Trophoblast cell (in vitro differentiated cells and primary cell): ENCODE results near the gene CRAMP1.

Source experiments
- DNase-seq, 2 donors: peaks; one replicate each; pipeline ENCODE4 v3.0.0-alpha.2; 2016
- H2AFZ ChIP-seq: 2 replicates; pipeline ENCODE4 v1.6.1; 2013; ENCODE audit warnings: low read length, moderate library complexity, mild to moderate bottlenecking; ENCODE audit not compliant: insufficient read depth, poor library complexity
- H2AK5ac ChIP-seq: 2 replicates; pipeline ENCODE4 v1.6.1; 2013; ENCODE audit warnings: mild to moderate bottlenecking, low read length
- H2BK120ac ChIP-seq: 2 replicates; pipeline ENCODE4 v1.6.1; 2013; ENCODE audit warnings: low read length, mild to moderate bottlenecking, moderate library complexity; ENCODE audit not compliant: insufficient read depth, poor library complexity
- H2BK12ac ChIP-seq: 2 replicates; pipeline ENCODE4 v1.6.1; 2013; ENCODE audit warnings: mild to moderate bottlenecking, low read length, moderate library complexity
- H2BK5ac ChIP-seq: 2 replicates; pipeline ENCODE4 v1.6.1; 2013; ENCODE audit warnings: low read length, low read depth, moderate library complexity, mild to moderate bottlenecking; ENCODE audit not compliant: poor library complexity
- H3K14ac ChIP-seq: 2 replicates; pipeline ENCODE4 v1.6.1; 2013; ENCODE audit warnings: mild to moderate bottlenecking, low read length
- H3K18ac ChIP-seq: 2 replicates; pipeline ENCODE4 v1.6.1; 2013; ENCODE audit warnings: mild to moderate bottlenecking, low read length
- H3K23ac ChIP-seq: 2 replicates; pipeline ENCODE4 v1.6.1; 2013; ENCODE audit warnings: low read length
- H3K27ac ChIP-seq: 2 replicates; pipeline ENCODE4 v1.5.1; 2013; ENCODE audit warnings: low read depth, mild to moderate bottlenecking, inconsistent platforms, low read length, moderate library complexity
- H3K27me3 ChIP-seq: 2 replicates; pipeline ENCODE4 v1.6.1; 2013; ENCODE audit warnings: inconsistent platforms, mild to moderate bottlenecking, low read length, moderate library complexity; ENCODE audit not compliant: insufficient read depth
- H3K36me3 ChIP-seq, 2 experiments: 1 replicate in 1 of 2; 2 replicates in 1 of 2; pipeline ENCODE4 v1.6.1; 2013; ENCODE audit warnings: low read length in 2 of 2, mild to moderate bottlenecking in 2 of 2, moderate library complexity in 1 of 2; ENCODE audit not compliant: insufficient read depth in 2 of 2, control insufficient read depth in 1 of 2
- H3K4ac ChIP-seq: 2 replicates; pipeline ENCODE4 v1.6.1; 2013; ENCODE audit warnings: low read depth, mild to moderate bottlenecking, low read length, moderate library complexity
- H3K4me1 ChIP-seq, 2 experiments: 1 replicate in 1 of 2; 2 replicates in 1 of 2; pipeline ENCODE4 v1.6.1; 2013; ENCODE audit warnings: low read length in 2 of 2, mild to moderate bottlenecking in 2 of 2, moderate library complexity in 1 of 2; ENCODE audit not compliant: insufficient read depth in 2 of 2, control insufficient read depth in 1 of 2
- H3K4me2 ChIP-seq: 2 replicates; pipeline ENCODE4 v1.6.1; 2013; ENCODE audit warnings: inconsistent platforms, mild to moderate bottlenecking, low read length, moderate library complexity
- H3K4me3 ChIP-seq: 2 replicates; pipeline ENCODE4 v1.5.1; 2013; ENCODE audit warnings: mild to moderate bottlenecking, low read depth, low read length, inconsistent platforms
- H3K79me1 ChIP-seq: one replicate; pipeline ENCODE4 v1.6.1; 2013; ENCODE audit warnings: low read length
- H3K79me2 ChIP-seq: 2 replicates; pipeline ENCODE4 v1.6.1; 2013; ENCODE audit warnings: low read length, mild to moderate bottlenecking; ENCODE audit not compliant: control insufficient read depth, insufficient read depth, poor library complexity
- H3K9ac ChIP-seq: 2 replicates; pipeline ENCODE4 v1.6.1; 2013; ENCODE audit warnings: mild to moderate bottlenecking, low read length
- H3K9me3 ChIP-seq: 2 replicates; pipeline ENCODE4 v1.6.1; 2013; ENCODE audit warnings: low read depth, mild to moderate bottlenecking, control low read depth, inconsistent platforms, low read length; ENCODE audit not compliant: insufficient read depth
- H4K12ac ChIP-seq: 2 replicates; pipeline ENCODE4 v1.6.1; 2013; ENCODE audit warnings: low read depth, mild to moderate bottlenecking, low read length, moderate library complexity
- H4K8ac ChIP-seq: 2 replicates; pipeline ENCODE4 v1.6.1; 2013; ENCODE audit warnings: low read depth, mild to moderate bottlenecking, low read length, moderate library complexity
- H4K91ac ChIP-seq: one replicate; pipeline ENCODE4 v1.6.1; 2013; ENCODE audit warnings: low read depth, mild to moderate bottlenecking, low read length, moderate library complexity
- WGBS: extraction: QIAGEN DNeasy Blood & Tissue Kit; methylation state at CpG from one replicate; pipeline ENCODE4 v1.1.7; 2013; ENCODE audit warnings: missing lambda C conversion rate; ENCODE audit not compliant: insufficient read length, insufficient coverage; ENCODE audit errors: extremely low coverage; 5-methylcytosine and 5-hydroxymethylcytosine counted together

Gene CRAMP1

DNA sequence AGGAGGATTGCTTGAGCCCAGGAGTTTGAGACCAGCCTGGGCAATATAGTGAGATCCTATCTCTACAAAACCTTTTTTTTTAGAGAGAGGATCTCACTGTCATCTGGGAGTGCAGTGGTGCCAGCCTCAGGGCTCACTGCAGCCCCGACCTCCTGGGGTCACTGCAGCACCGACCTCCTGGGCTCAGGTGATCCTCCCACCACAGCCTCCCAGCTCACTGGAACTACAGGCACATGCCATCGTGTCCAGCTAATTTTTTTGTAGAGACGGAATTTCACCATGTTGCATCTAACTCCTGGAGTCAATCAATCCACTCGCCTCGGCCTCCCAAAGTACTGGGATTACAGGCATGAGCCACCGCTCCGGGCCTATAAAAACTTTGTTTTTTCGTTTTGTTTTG is 109.2 kb downstream of the CRAMP1 start:
- H3K9ac ChIP-seq = no peak overlapping the region
- H3K36me3 ChIP-seq = peaks cover 8 to 12% of the 10 kb centered on the region in 2 experiments
- H4K8ac ChIP-seq = no peak overlapping the region
- no peak overlapping the region for H3K18ac ChIP-seq
- H2BK120ac ChIP-seq = no peak overlapping the region
- no peak overlapping the region for H2BK5ac ChIP-seq
- no peak overlapping the region for H3K23ac ChIP-seq
- H3K79me1 ChIP-seq = peaks cover 2% of the 10 kb centered on the region
- WGBS = no CpG with 5 or more reads among the region's 9 CpGs
- no peak overlapping the region for H2AK5ac ChIP-seq
- no peak overlapping the region for H2AFZ ChIP-seq
- no peak overlapping the region for H4K91ac ChIP-seq
- no peak overlapping the region for H3K4ac ChIP-seq
- peaks cover 2% of the 10 kb centered on the region for H3K9me3 ChIP-seq
- H3K27me3 ChIP-seq = no peaks in the 10 kb centered on the region
- H4K12ac ChIP-seq = no peak overlapping the region
- H3K4me3 ChIP-seq = no peak overlapping the region
- H3K27ac ChIP-seq = no peak overlapping the region
- no peak overlapping the region for H3K14ac ChIP-seq
- H3K4me1 ChIP-seq = peaks cover 0 to 6% of the 10 kb centered on the region in 2 experiments
- peak; percentile 59 to 60 for DNase-seq
- H3K4me2 ChIP-seq = no peak overlapping the region
- no peak overlapping the region for H2BK12ac ChIP-seq
- no peaks in the 10 kb centered on the region for H3K79me2 ChIP-seq

GRCh38 chr16:1723450-1724147 is 111.4 kb downstream of the CRAMP1 start:
- Histone ChIP-seq H4K8ac (no peak overlapping the region), H3K27ac (no peak overlapping the region), H4K12ac (no peak overlapping the region), H3K18ac (no peak overlapping the region), H2AFZ (no peak overlapping the region), H3K27me3 (no peaks in the 10 kb centered on the region), H3K9me3 (peaks cover 2% of the 10 kb centered on the region), H3K4me1 (peaks cover 0 to 6% of the 10 kb centered on the region in 2 experiments), H2BK5ac (no peak overlapping the region), H2BK120ac (no peak overlapping the region), H3K79me1 (peaks cover 2% of the 10 kb centered on the region), H3K4me2 (no peak overlapping the region), H3K79me2 (no peaks in the 10 kb centered on the region), H3K9ac (no peak overlapping the region), H3K23ac (no peak overlapping the region), H2BK12ac (no peak overlapping the region), H3K4ac (no peak overlapping the region), H3K14ac (no peak overlapping the region), H4K91ac (no peak overlapping the region), H2AK5ac (no peak overlapping the region), H3K36me3 (peaks cover 24 to 25% of the 10 kb centered on the region in 2 experiments), H3K4me3 (no peak overlapping the region)
- peak; percentile 40 to 83 for DNase-seq
- WGBS = no CpG with 5 or more reads among the region's 6 CpGs

- peaks cover 33% of the 10 kb centered on the region in 2 experiments for H3K36me3 ChIP-seq
- H2AFZ ChIP-seq = no peak overlapping the region
- no peak overlapping the region for H3K4me2 ChIP-seq
- H4K91ac ChIP-seq = no peak overlapping the region
- peaks cover 2% of the 10 kb centered on the region for H3K79me1 ChIP-seq
- no CpG with 5 or more reads among the region's 12 CpGs for WGBS
- H3K18ac ChIP-seq = no peak overlapping the region
- no peak overlapping the region for H3K27ac ChIP-seq
- H2BK12ac ChIP-seq = no peak overlapping the region
- no peak overlapping the region for H4K8ac ChIP-seq
- no peaks in the 10 kb centered on the region for H3K27me3 ChIP-seq
- H3K79me2 ChIP-seq = no peaks in the 10 kb centered on the region
- peaks cover 2% of the 10 kb centered on the region for H3K9me3 ChIP-seq
- DNase-seq = no peak
- no peak overlapping the region for H3K14ac ChIP-seq
- no peak overlapping the region for H3K23ac ChIP-seq
- H2BK120ac ChIP-seq = no peak overlapping the region
- no peak overlapping the region for H3K9ac ChIP-seq
- H3K4me3 ChIP-seq = no peak overlapping the region
- H2AK5ac ChIP-seq = no peak overlapping the region
- H3K4me1 ChIP-seq = peaks cover 0 to 6% of the 10 kb centered on the region in 2 experiments
- H2BK5ac ChIP-seq = no peak overlapping the region
- no peak overlapping the region for H3K4ac ChIP-seq
- no peak overlapping the region for H4K12ac ChIP-seq
Observed at GRCh38 chr16:1724491-1724890, 112.3 kb downstream of the CRAMP1 start.

GRCh38 chr16:1726661-1727502 is 114.7 kb downstream of the CRAMP1 start:
- H3K9ac ChIP-seq = no peak overlapping the region
- H3K27me3 ChIP-seq = no peaks in the 10 kb centered on the region
- H3K4me1 ChIP-seq = peaks cover 0 to 6% of the 10 kb centered on the region in 2 experiments
- no peak overlapping the region for H3K4me3 ChIP-seq
- no peak overlapping the region for H2AK5ac ChIP-seq
- no peak overlapping the region for H3K23ac ChIP-seq
- no peak overlapping the region for H3K18ac ChIP-seq
- peaks cover 36 to 38% of the 10 kb centered on the region in 2 experiments for H3K36me3 ChIP-seq
- H3K79me2 ChIP-seq = no peaks in the 10 kb centered on the region
- no peak overlapping the region for H4K91ac ChIP-seq
- DNase-seq = no peak
- H3K4ac ChIP-seq = no peak overlapping the region
- H3K27ac ChIP-seq = no peak overlapping the region
- H4K12ac ChIP-seq = no peak overlapping the region
- H2BK12ac ChIP-seq = no peak overlapping the region
- no peak overlapping the region for H2AFZ ChIP-seq
- no peak overlapping the region for H2BK120ac ChIP-seq
- H3K79me1 ChIP-seq = no peaks in the 10 kb centered on the region
- H3K14ac ChIP-seq = no peak overlapping the region
- no peak overlapping the region for H2BK5ac ChIP-seq
- H3K4me2 ChIP-seq = no peak overlapping the region
- H3K9me3 ChIP-seq = peaks cover 2% of the 10 kb centered on the region
- no peak overlapping the region for H4K8ac ChIP-seq
- no CpG with 5 or more reads among the region's 32 CpGs for WGBS
